Measurements from ENCODE around the gene ARSG. TPM values are rescaled to one million over a fixed set of nuclear protein-coding genes. Genes with fewer than 3 reads are reported as not detected.

Gene ARSG
- total RNA-seq, 2 experiments from 2014 or later: 9.1 to 10.7 TPM

- Mint-ChIP-seq H3K9me3 (ENCODE audit: insufficient read depth) (no peaks in the 10 kb centered on the region), H3K27me3 (ENCODE audit: low read depth) (no peaks in the 10 kb centered on the region), H3K4me1 (ENCODE audit: low read depth) (peaks cover 22% of the 10 kb centered on the region), H3K27ac (peak overlapping the region; percentile 14), H3K4me3 (no peak overlapping the region), H3K36me3 (ENCODE audit: low read depth) (peaks cover 72% of the 10 kb centered on the region)
- POLR2A ChIA-PET: interaction anchor here (1.3 to 2.1 kb wide), 2 partner anchors 26 to 141 kb away, joined by 3 to 14 read pairs; partner anchors contain the start of genes ARSG and SLC16A6
- CTCF ChIA-PET: interaction anchor here (0.6 to 9.7 kb wide), 36 partner anchors 10 to 264 kb away, joined by 3 to 172 read pairs (median 5); partner anchors contain the start of genes AMZ2, ARSG and SLC16A6
- no peak for DNase-seq
- ATAC-seq: no peak
Observed at GRCh38 chr17:68432086-68432864, 141.0 kb downstream of the ARSG start.

GRCh38 chr17:68433211-68433610 is 141.9 kb downstream of the ARSG start:
- POLR2A ChIA-PET: interaction anchor here (2.1 kb wide), 1 partner anchor 142 kb away, joined by 14 read pairs; the partner anchor contains the start of genes ARSG and SLC16A6
- no peaks in the 10 kb centered on the region for H3K27me3 Mint-ChIP-seq (ENCODE audit: low read depth)
- peaks cover 79% of the 10 kb centered on the region for H3K36me3 Mint-ChIP-seq (ENCODE audit: low read depth)
- peak overlapping the region; percentile 74 for H3K27ac Mint-ChIP-seq
- peaks cover 31% of the 10 kb centered on the region for H3K4me1 Mint-ChIP-seq (ENCODE audit: low read depth)
- CTCF ChIA-PET: interaction anchor here (0.6 to 9.7 kb wide), 11 partner anchors 19 to 252 kb away, joined by 3 to 172 read pairs (median 9); partner anchors contain the start of genes ARSG and SLC16A6
- H3K4me3 Mint-ChIP-seq: no peak overlapping the region
- ATAC-seq (no peak), DNase-seq (no peak)
- no peaks in the 10 kb centered on the region for H3K9me3 Mint-ChIP-seq (ENCODE audit: insufficient read depth)

GRCh38 chr17:68433911-68434508 is 142.7 kb downstream of the ARSG start:
- DNase-seq: no peak
- ChIA-PET POLR2A (interaction anchor here (2.1 kb wide), 1 partner anchor 143 kb away, joined by 14 read pairs; the partner anchor contains the start of genes ARSG and SLC16A6), CTCF (interaction anchor here (4.9 to 14.3 kb wide), 3 partner anchors 24 to 172 kb away, joined by 29 to 270 read pairs (median 172); partner anchors contain the start of gene WIPI1)
- Mint-ChIP-seq H3K27me3 (ENCODE audit: low read depth) (no peaks in the 10 kb centered on the region), H3K4me1 (ENCODE audit: low read depth) (peaks cover 39% of the 10 kb centered on the region), H3K9me3 (ENCODE audit: insufficient read depth) (no peaks in the 10 kb centered on the region), H3K4me3 (no peak overlapping the region), H3K36me3 (ENCODE audit: low read depth) (peaks cover 77% of the 10 kb centered on the region), H3K27ac (no peak overlapping the region)
- ATAC-seq: no peak

DNA sequence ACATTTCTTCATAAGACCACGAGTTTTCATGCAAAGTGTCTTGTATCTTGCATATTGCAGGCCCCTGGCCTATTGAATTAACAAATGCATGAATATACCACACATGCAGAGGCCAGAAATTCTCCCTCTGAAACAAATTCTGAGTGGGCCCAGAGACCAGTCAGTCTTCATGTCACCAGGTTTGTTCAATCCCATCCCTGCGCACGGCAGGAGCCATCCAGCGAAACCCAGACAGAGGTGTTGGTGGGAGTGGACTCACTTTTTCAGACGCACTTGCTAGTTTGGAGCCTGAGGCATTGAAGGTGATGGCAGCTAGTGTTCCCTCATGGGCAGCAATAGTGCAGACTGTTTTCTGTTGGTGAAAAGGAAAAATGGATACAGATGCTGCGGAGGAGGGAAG is 144.1 kb downstream of the ARSG start:
- ChIA-PET POLR2A (interaction anchor here (0.7 to 3.5 kb wide), 3 partner anchors 26 to 170 kb away, joined by 3 to 22 read pairs (median 11); partner anchors contain the start of genes ARSG and SLC16A6), CTCF (interaction anchor here (0.6 to 14.3 kb wide), 28 partner anchors 11 to 378 kb away, joined by 3 to 270 read pairs (median 6); partner anchors contain the start of genes AMZ2, ARSG, PRKAR1A and WIPI1)
- Mint-ChIP-seq H3K4me1 (ENCODE audit: low read depth) (peaks cover 48% of the 10 kb centered on the region), H3K27ac (no peak overlapping the region), H3K9me3 (ENCODE audit: insufficient read depth) (no peaks in the 10 kb centered on the region), H3K27me3 (ENCODE audit: low read depth) (no peaks in the 10 kb centered on the region), H3K36me3 (ENCODE audit: low read depth) (peaks cover 75% of the 10 kb centered on the region), H3K4me3 (no peak overlapping the region)
- no peak for DNase-seq
- ATAC-seq: no peak

GRCh38 chr17:68435876-68436842 is 144.9 kb downstream of the ARSG start:
- peak; percentile 92 for DNase-seq
- Mint-ChIP-seq H3K9me3 (ENCODE audit: insufficient read depth) (no peaks in the 10 kb centered on the region), H3K4me1 (ENCODE audit: low read depth) (peaks cover 56% of the 10 kb centered on the region), H3K27me3 (ENCODE audit: low read depth) (no peaks in the 10 kb centered on the region), H3K4me3 (peak overlapping the region; percentile 22), H3K36me3 (ENCODE audit: low read depth) (peaks cover 74% of the 10 kb centered on the region), H3K27ac (peak overlapping the region; percentile 91)
- ATAC-seq: peak; percentile 72
- ChIA-PET CTCF (interaction anchor here (0.6 to 14.3 kb wide), 49 partner anchors 10 to 378 kb away, joined by 3 to 270 read pairs (median 4); partner anchors contain the start of genes AMZ2, ARSG, PRKAR1A and WIPI1), POLR2A (interaction anchor here (0.7 to 3.5 kb wide), 5 partner anchors 20 to 171 kb away, joined by 3 to 23 read pairs (median 11); partner anchors contain the start of genes ARSG, SLC16A6 and WIPI1)

DNA sequence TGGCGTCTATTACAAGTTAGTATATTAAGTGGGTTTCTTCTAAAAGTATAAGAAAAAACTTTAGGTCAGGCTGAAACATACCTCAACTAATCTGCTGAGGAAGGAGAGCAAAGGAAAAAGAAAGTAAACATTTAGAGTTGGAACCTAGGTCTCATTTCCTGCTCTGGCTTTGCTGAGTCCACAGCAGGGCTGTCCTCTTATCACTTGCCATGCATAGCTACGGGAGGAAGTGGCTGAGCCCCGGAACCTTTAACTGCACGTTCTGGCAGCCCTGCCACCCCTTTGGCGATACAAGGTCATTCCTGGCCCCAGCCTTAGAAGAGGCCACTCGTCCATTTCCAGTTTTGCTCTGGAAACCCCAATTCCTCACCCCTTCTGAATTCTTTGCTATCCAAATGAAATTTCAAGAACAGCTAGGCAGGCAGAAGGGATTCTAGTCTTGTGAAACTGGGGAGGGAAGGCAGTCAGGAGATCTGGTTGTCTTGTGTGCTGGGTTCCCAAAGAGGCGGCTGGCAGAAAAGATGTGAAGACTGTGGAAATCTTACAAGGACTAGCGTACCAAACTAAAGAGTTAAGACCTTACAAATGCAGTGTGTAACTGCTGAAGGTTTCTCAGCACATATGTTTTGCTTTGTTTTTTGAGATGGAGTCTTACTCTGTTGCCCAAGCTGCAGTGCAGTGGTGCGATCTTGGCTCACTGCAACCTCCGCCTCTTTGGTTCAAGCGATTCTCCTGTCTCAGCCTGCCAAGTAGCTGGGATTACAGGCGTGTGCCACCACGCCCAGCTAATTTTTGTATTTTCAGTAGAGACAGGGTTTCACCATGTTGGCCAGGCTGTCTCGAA is 146.9 kb downstream of the ARSG start:
- ATAC-seq (peak; percentile 87), DNase-seq (peak; percentile 78)
- H3K4me1 Mint-ChIP-seq (ENCODE audit: low read depth): peaks cover 57% of the 10 kb centered on the region
- H3K27me3 Mint-ChIP-seq (ENCODE audit: low read depth): no peaks in the 10 kb centered on the region
- H3K4me3 Mint-ChIP-seq: peak overlapping the region; percentile 72
- no peaks in the 10 kb centered on the region for H3K9me3 Mint-ChIP-seq (ENCODE audit: insufficient read depth)
- H3K36me3 Mint-ChIP-seq (ENCODE audit: low read depth): peaks cover 65% of the 10 kb centered on the region
- ChIA-PET CTCF (interaction anchor here (0.6 to 14.3 kb wide), 23 partner anchors 8 to 265 kb away, joined by 3 to 270 read pairs (median 8); partner anchors contain the start of genes AMZ2, ARSG and WIPI1), POLR2A (interaction anchor here (0.6 to 3.5 kb wide), 12 partner anchors 18 to 610 kb away, joined by 3 to 23 read pairs (median 4); partner anchors contain the start of genes AMZ2, ARSG, KPNA2 and SLC16A6)
- H3K27ac Mint-ChIP-seq: peak overlapping the region; percentile 91

DNA sequence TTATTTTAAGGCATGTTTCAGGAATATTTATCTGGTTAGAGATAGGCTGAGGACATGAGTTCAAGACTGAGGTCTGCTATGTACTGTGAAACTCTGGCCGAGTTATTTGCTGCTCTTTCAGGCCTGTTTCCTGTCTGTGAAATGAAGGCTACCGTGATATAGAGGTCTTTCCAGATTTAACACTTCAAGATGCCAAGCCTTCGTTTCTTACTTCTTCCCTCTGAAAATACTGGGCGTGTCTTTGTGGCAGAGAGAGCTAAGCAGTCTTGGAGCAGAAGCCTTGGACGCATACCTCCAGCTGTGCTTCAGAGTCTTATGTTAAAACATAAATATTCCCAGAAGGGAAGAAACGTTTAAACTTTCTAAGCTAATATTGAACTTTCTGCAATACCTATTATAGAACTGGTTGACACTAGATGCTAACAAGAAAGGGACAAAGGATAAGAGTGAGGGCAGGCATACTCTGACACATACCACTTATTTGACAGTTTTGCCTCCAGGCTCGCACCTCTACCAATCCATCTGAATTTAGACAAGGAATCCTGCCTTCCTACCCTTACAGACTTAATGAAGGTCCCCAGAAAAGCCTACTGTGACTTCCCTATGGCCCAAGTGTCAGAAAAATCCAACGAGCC is 148.5 kb downstream of the ARSG start:
- ATAC-seq (no peak), DNase-seq (no peak)
- H3K4me3 Mint-ChIP-seq: no peak overlapping the region
- CTCF ChIA-PET: interaction anchor here (0.9 to 14.3 kb wide), 5 partner anchors 18 to 177 kb away, joined by 3 to 270 read pairs (median 6); partner anchors contain the start of gene WIPI1
- peaks cover 64% of the 10 kb centered on the region for H3K36me3 Mint-ChIP-seq (ENCODE audit: low read depth)
- POLR2A ChIA-PET: interaction anchor here (1.4 to 3.5 kb wide), 2 partner anchors 16 to 18 kb away, joined by 3 to 23 read pairs; partner anchors contain the start of gene WIPI1
- H3K4me1 Mint-ChIP-seq (ENCODE audit: low read depth): peaks cover 57% of the 10 kb centered on the region
- peak overlapping the region; percentile 41 for H3K27ac Mint-ChIP-seq
- H3K9me3 Mint-ChIP-seq (ENCODE audit: insufficient read depth): no peaks in the 10 kb centered on the region
- no peaks in the 10 kb centered on the region for H3K27me3 Mint-ChIP-seq (ENCODE audit: low read depth)

DNA sequence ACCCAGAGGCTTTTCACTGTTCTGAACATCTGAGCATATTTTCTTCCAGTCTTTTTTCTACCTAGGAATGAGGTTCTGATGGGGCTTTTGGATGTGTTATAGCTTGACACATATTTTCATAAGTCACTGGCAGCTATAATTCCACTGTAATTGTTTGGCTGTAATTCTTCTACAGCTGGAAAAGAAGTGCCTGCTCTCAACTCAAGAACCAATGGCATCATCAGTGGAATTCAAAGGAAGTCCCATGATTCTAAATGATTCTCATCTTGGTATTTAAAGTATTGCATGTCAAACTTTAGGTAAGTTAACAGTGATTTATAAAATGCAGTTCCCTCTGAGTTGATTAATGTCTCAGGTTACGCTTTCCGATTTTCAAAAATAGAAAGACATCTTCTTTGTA is 149.2 kb downstream of the ARSG start:
- H3K4me1 Mint-ChIP-seq (ENCODE audit: low read depth): peaks cover 57% of the 10 kb centered on the region
- H3K27ac Mint-ChIP-seq: peak overlapping the region; percentile 58

DNA sequence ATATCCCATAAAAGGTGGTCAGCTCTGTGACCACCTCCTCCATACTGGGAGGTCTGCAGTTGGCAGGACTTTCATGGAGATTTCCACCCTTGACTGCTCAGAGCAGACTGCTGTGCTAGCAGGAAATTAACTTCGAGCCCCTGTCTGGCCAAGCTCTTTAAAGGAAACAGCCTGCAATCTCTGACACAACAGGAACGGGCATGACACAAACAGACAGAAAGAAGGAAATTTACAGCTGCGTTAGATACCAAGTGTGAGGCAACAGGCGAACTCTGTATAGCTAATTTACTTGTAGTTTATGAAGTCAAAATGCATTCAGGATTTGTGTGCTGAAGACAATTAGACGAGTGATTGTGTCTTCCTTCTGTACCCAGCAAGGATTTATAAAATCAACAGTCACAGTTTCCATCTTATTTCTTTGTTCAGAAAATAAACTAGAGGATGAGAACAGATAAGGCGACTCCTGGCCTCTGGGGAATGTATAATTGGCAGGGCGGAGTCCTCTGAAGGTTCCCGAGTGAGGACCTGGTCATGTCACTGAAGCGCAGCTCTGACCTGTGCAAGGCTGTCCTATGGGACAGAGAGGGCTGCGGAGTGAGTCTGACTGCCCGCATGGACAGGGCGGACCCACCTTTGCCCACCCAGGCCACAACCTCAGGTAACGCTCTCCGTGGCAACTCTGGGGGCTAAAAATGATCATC is 149.9 kb downstream of the ARSG start:
- Mint-ChIP-seq H3K4me1 (ENCODE audit: low read depth) (peaks cover 53% of the 10 kb centered on the region), H3K4me3 (no peak overlapping the region), H3K27me3 (ENCODE audit: low read depth) (no peaks in the 10 kb centered on the region), H3K9me3 (ENCODE audit: insufficient read depth) (no peaks in the 10 kb centered on the region), H3K36me3 (ENCODE audit: low read depth) (peaks cover 60% of the 10 kb centered on the region), H3K27ac (peak overlapping the region; percentile 58)
- no peak for DNase-seq
- CTCF ChIA-PET: interaction anchor here (1.0 to 14.3 kb wide), 4 partner anchors 16 to 193 kb away, joined by 3 to 270 read pairs (median 4); partner anchors contain the start of genes AMZ2 and WIPI1
- no peak for ATAC-seq
- POLR2A ChIA-PET: interaction anchor here (0.6 to 2.2 kb wide), 3 partner anchors 15 to 575 kb away, joined by 3 to 7 read pairs (median 6); no protein-coding TSS in a partner anchor

More for the DNA sequence above, 149.2 kb downstream of the ARSG start:
- ATAC-seq: no peak
- no peaks in the 10 kb centered on the region for H3K27me3 Mint-ChIP-seq (ENCODE audit: low read depth)
- ChIA-PET POLR2A (interaction anchor here (0.6 to 2.2 kb wide), 3 partner anchors 16 to 574 kb away, joined by 3 to 7 read pairs (median 6); no protein-coding TSS in a partner anchor), CTCF (interaction anchor here (0.9 to 14.3 kb wide), 6 partner anchors 17 to 192 kb away, joined by 3 to 270 read pairs (median 3); partner anchors contain the start of genes AMZ2 and WIPI1)
- DNase-seq: no peak
- H3K9me3 Mint-ChIP-seq (ENCODE audit: insufficient read depth): no peaks in the 10 kb centered on the region
- H3K4me3 Mint-ChIP-seq: no peak overlapping the region
- H3K36me3 Mint-ChIP-seq (ENCODE audit: low read depth): peaks cover 62% of the 10 kb centered on the region

Measured in activated CD8-positive, alpha-beta T cell treated with anti-CD3 and anti-CD28 coated beads, Interleukin-2, amount 10 ng/mL, durations not matched to agents 7 days and 5 days (primary cell).